HCT116 (cell line): ENCODE results near the gene CHURC1. TPM values are rescaled to one million over a fixed set of nuclear protein-coding genes. Genes with fewer than 3 reads are reported as not detected.

Experiments
- ATAC-seq: fragments of 200-7000 bp; cut with Tn5 transposase; 2 replicates; pipeline ENCODE4 v1.9.1; 2020; ENCODE audit warnings: mild to moderate bottlenecking, moderate library complexity
- BruUV-seq: library from RNA; stranded (reverse); fragments of 400-500 nt; replicated peaks from 2 replicates; lab custom pipeline; 2021; lab: Mats Ljungman, UMichigan
- CTCF ChIA-PET: fragments of 300-600 bp; sonication (Branson Sonifier 250); formaldehyde crosslinking; loops from one replicate; lab custom pipeline; 2021; ENCODE audit warnings: antibody characterized with exemption; lab: Charles Lee
- POLR2A ChIA-PET: fragments of 300-600, 350-600 bp; sonication (Branson Sonifier 250); formaldehyde crosslinking; loops from one replicate; lab custom pipeline; 2021; ENCODE audit warnings: antibody characterized with exemption; lab: Charles Lee
- RAD21 ChIA-PET, 2 experiments: fragments of 300-600 bp; sonication (Branson Sonifier 250); formaldehyde crosslinking; loops; one replicate each; lab custom pipeline; 2023; ENCODE audit warnings: low total read pairs in 2 of 2; ENCODE audit not compliant: uncharacterized antibody in 2 of 2, unreplicated experiment in 2 of 2, low non-redundant PET in 1 of 2; lab: Charles Lee
- DNase-seq: peaks from one replicate; pipeline ENCODE4 v3.0.0-alpha.2; 2010; ENCODE audit warnings: low read depth, low spot score
- H2AFZ ChIP-seq: fragments of 200-600 bp; shearing (Covaris generic), sonication (generic); 2 replicates; pipeline ENCODE4 v1.6.1; 2017; ENCODE audit warnings: low read depth, mixed run types, mixed read lengths, antibody characterized with exemption, low read length; ENCODE audit not compliant: poor library complexity, severe bottlenecking
- H3K27ac ChIP-seq: 2 replicates; pipeline ENCODE4 v1.5.1; 2012; ENCODE audit warnings: low read depth, low read length
- H3K27me3 ChIP-seq: fragments of 200-600 bp; sonication (generic); 2 replicates; pipeline ENCODE4 v1.6.1; 2016; ENCODE audit warnings: mixed run types, low read length, mixed read lengths; ENCODE audit not compliant: insufficient read depth
- H3K36me3 ChIP-seq, 2 experiments: fragments of 200-500 bp in 1 of 2; fragments of 200-600 bp in 1 of 2; sonication (Bioruptor generic) in 1 of 2; sonication (generic) in 1 of 2; 2 replicates each; pipeline versions ENCODE4 v1.5.1 to v1.6.1; 2014 to 2016; ENCODE audit warnings: low read length in 2 of 2, inconsistent platforms in 1 of 2, mixed read lengths in 1 of 2, mixed run types in 1 of 2; ENCODE audit not compliant: insufficient read depth in 2 of 2, control insufficient read depth in 1 of 2
- H3K4me1 ChIP-seq, 2 experiments: fragments of 200-600 bp in 1 of 2; sonication (generic) in 1 of 2; 2 replicates each; pipeline versions ENCODE4 v1.5.1 to v1.6.1; 2012 to 2017; ENCODE audit warnings: low read length in 2 of 2, inconsistent platforms in 1 of 2, mild to moderate bottlenecking in 1 of 2, mixed read lengths in 1 of 2, mixed run types in 1 of 2, moderate library complexity in 1 of 2; ENCODE audit not compliant: insufficient read depth in 2 of 2, control insufficient read depth in 1 of 2
- H3K4me2 ChIP-seq: fragments of 200-600 bp; sonication (generic); 2 replicates; pipeline ENCODE4 v1.6.1; 2017; ENCODE audit warnings: mixed run types, low read length, mixed read lengths
- H3K4me3 ChIP-seq, 2 experiments: fragments of 200-600 bp in 1 of 2; sonication (generic) in 1 of 2; replicated peaks in 1 of 2; 2 replicates each; pipeline ENCODE4 v1.5.1; 2011 to 2016; ENCODE audit warnings: low read length in 2 of 2, control low read depth in 1 of 2, low read depth in 1 of 2, mild to moderate bottlenecking in 1 of 2, mixed read lengths in 1 of 2, mixed run types in 1 of 2
- H3K79me2 ChIP-seq: fragments of 200-600 bp; sonication (generic); 2 replicates; pipeline ENCODE4 v1.6.1; 2017; ENCODE audit warnings: mild to moderate bottlenecking, mixed run types, low read length, moderate library complexity, mixed read lengths; ENCODE audit not compliant: insufficient read depth
- H3K9ac ChIP-seq: fragments of 200-600 bp; sonication (generic); 2 replicates; pipeline ENCODE4 v1.6.1; 2016; ENCODE audit warnings: low read length, mixed read lengths
- H3K9me2 ChIP-seq: fragments of 200-600 bp; sonication (generic), shearing (Covaris generic); 2 replicates; pipeline ENCODE4 v1.6.1; 2017; ENCODE audit warnings: mixed run types, mild to moderate bottlenecking, moderate library complexity; ENCODE audit not compliant: insufficient read depth
- H3K9me3 ChIP-seq, 2 experiments: fragments of 200-500 bp in 1 of 2; fragments of 200-600 bp in 1 of 2; sonication (Bioruptor generic) in 1 of 2; sonication (generic) in 1 of 2; 2 replicates each; pipeline ENCODE4 v1.6.1; 2014 to 2017; ENCODE audit warnings: low read length in 2 of 2, mixed read lengths in 2 of 2, inconsistent platforms in 1 of 2, low read depth in 1 of 2, mild to moderate bottlenecking in 1 of 2, mixed run types in 1 of 2, moderate library complexity in 1 of 2; ENCODE audit not compliant: control insufficient read depth in 1 of 2, insufficient read depth in 1 of 2
- H4K20me1 ChIP-seq: fragments of 200-600 bp; sonication (generic), shearing (Covaris generic); 2 replicates; pipeline ENCODE4 v1.6.1; 2017; ENCODE audit warnings: mixed run types, mild to moderate bottlenecking, moderate library complexity; ENCODE audit not compliant: insufficient read depth
- CBX3 ChIP-seq: IDR thresholded peaks from 2 replicates; pipeline ENCODE4 v1.6.1; 2012; ENCODE audit warnings: low read depth
- CEBPB ChIP-seq: IDR thresholded peaks from 2 replicates; pipeline ENCODE4 v1.6.1; 2012; ENCODE audit warnings: low read depth
- JUND ChIP-seq: IDR thresholded peaks from 2 replicates; pipeline ENCODE4 v1.6.1; 2012
- POLR2A ChIP-seq: IDR thresholded peaks from 2 replicates; pipeline ENCODE4 v1.7.0; 2011; ENCODE audit warnings: borderline replicate concordance; ENCODE audit not compliant: insufficient read depth, insufficient read length; ENCODE audit errors: extremely low read depth
- POLR2AphosphoS5 ChIP-seq: IDR thresholded peaks from 2 replicates; pipeline ENCODE4 v1.6.1; 2011; ENCODE audit warnings: mild to moderate bottlenecking, low read depth, low read length, moderate library complexity
- SP1 ChIP-seq: IDR thresholded peaks from 2 replicates; pipeline ENCODE4 v1.6.1; 2012; ENCODE audit warnings: low read depth
- TCF7L2 ChIP-seq: IDR thresholded peaks from 2 replicates; pipeline ENCODE4 v1.7.0; 2011; ENCODE audit warnings: borderline replicate concordance, inconsistent platforms; ENCODE audit not compliant: insufficient read depth, insufficient read length; ENCODE audit errors: extremely low read depth
- ZFX ChIP-seq: fragments of 450-650 bp; IDR thresholded peaks from 2 replicates; pipeline ENCODE4 v1.6.1; 2017
- ZNF274 ChIP-seq: fragments of 200-500 bp; sonication (Bioruptor generic); IDR thresholded peaks from 2 replicates; pipeline ENCODE4 v1.6.1; 2014; ENCODE audit warnings: mild to moderate bottlenecking, low read depth, low read length, inconsistent platforms
- intact Hi-C: fragments of 100-400 bp; cut with micrococcal nuclease; formaldehyde crosslinking; loops from 2 replicates; pipeline ENCODE4 v1.10.0; 2022
- total RNA-seq: library from RNA; stranded (reverse); gene quantifications from one replicate; pipeline ENCODE4 v1.2.1, GENCODE V29; 2021; ENCODE audit not compliant: unreplicated experiment

Gene CHURC1
- total RNA-seq, 1 experiment from 2014 or later: 47.5 TPM

- no peak for TF ChIP-seq ZNF274
- no peak for TF ChIP-seq CEBPB
- TF ChIP-seq JUND: no peak
- TF ChIP-seq TCF7L2: no peak
- TF ChIP-seq POLR2AphosphoS5: no peak
- no peak for TF ChIP-seq ZFX
- no peak for TF ChIP-seq POLR2A
Observed at GRCh38 chr14:64930085-64930843, 16.0 kb downstream of the CHURC1 start (continued).

GRCh38 chr14:64931123-64931522, 16.9 kb downstream of the CHURC1 start:
- H3K4me1 ChIP-seq: no peaks in the 10 kb centered on the region
- ChIA-PET POLR2A (no interaction called here), CTCF (interaction anchor here (2.2 kb wide), 1 partner anchor 20 kb away, joined by 5 read pairs; no protein-coding TSS in a partner anchor), RAD21 (no interaction called here)
- H3K27me3 ChIP-seq: no peaks in the 10 kb centered on the region
- BruUV-seq: no TSS peak
- H3K9ac ChIP-seq: no peak overlapping the region
- ATAC-seq: no peak
- TF ChIP-seq SP1 (no peak), CBX3 (no peak)
- no peak overlapping the region for H3K27ac ChIP-seq
- peaks cover 15% of the 10 kb centered on the region; the same call in 1 of the 2 replicates for H3K79me2 ChIP-seq
- no peak for DNase-seq
- H3K4me2 ChIP-seq: no peak overlapping the region
- peaks cover 12 to 35% of the 10 kb centered on the region in 2 experiments; a peak in 3 of 4 replicates for H3K36me3 ChIP-seq
- H4K20me1 ChIP-seq: no peaks in the 10 kb centered on the region
- no peak overlapping the region for H2AFZ ChIP-seq
- no peak overlapping the region for H3K4me3 ChIP-seq
- intact Hi-C loops: no loop called here
- no peaks in the 10 kb centered on the region for H3K9me2 ChIP-seq
- no peaks in the 10 kb centered on the region for H3K9me3 ChIP-seq
